Tibial nerve (tissue), 4 donors: ENCODE measurements around the gene OR2V2. TPM values are rescaled to one million over a fixed set of nuclear protein-coding genes. Genes with fewer than 3 reads are reported as not detected.
"Not testable (repeated sequence)": the region's sequence is repeated elsewhere in the genome, so short reads cannot be mapped to it uniquely, and the experiment has no call there.

ENCODE experiments used
- DNase-seq, 2 donors: peaks; one replicate each; pipeline ENCODE4 v3.0.0-alpha.2; 2019; ENCODE audit warnings: low spot score in 2 of 2
- H3K27ac ChIP-seq, 4 donors: fragments of 200-600 bp; sonication (generic) in 3 of 4; one replicate each; pipeline ENCODE4 v1.5.1; 2017 to 2019; ENCODE audit warnings: mild to moderate bottlenecking in 1 of 4
- H3K27me3 ChIP-seq, 2 donors: fragments of 200-600 bp; sonication (generic) in 1 of 2; one replicate each; pipeline versions ENCODE4 v1.5.1 to v1.6.0; 2017 to 2019
- H3K36me3 ChIP-seq, 3 donors: fragments of 200-600 bp; sonication (generic); one replicate each; pipeline ENCODE4 v1.5.1; 2018 to 2019
- H3K4me1 ChIP-seq, 4 donors: fragments of 200-600 bp; sonication (generic) in 3 of 4; one replicate each; pipeline ENCODE4 v1.5.1; 2017 to 2019
- H3K4me3 ChIP-seq, 4 donors: fragments of 200-600 bp; sonication (generic) in 3 of 4; one replicate each; pipeline ENCODE4 v1.5.1; 2017 to 2019; ENCODE audit warnings: mild to moderate bottlenecking in 1 of 4, moderate library complexity in 1 of 4
- H3K9me3 ChIP-seq, 4 donors: fragments of 200-600 bp; sonication (generic) in 3 of 4; one replicate each; pipeline ENCODE4 v1.5.1; 2017 to 2019
- CTCF ChIP-seq, 5 experiments: fragments of 200-600 bp in 3 of 5; fragments of 450-650 bp in 2 of 5; sonication (generic) in 3 of 5; IDR thresholded peaks; one replicate each; pipeline ENCODE4 v1.5.1; 2016 to 2019; ENCODE audit warnings: antibody characterized with exemption in 5 of 5, mild to moderate bottlenecking in 3 of 5, moderate library complexity in 2 of 5
- EP300 ChIP-seq, 2 donors: sonication (generic); formaldehyde crosslinking; IDR thresholded peaks; one replicate each; pipeline ENCODE4 v1.6.1; 2017; ENCODE audit warnings: antibody characterized with exemption in 2 of 2, mild to moderate bottlenecking in 1 of 2
- POLR2A ChIP-seq, 2 donors: fragments of 450-650 bp; IDR thresholded peaks; one replicate each; pipeline ENCODE4 v1.6.1; 2017; ENCODE audit warnings: antibody characterized with exemption in 2 of 2, mild to moderate bottlenecking in 2 of 2, moderate library complexity in 2 of 2
- WGBS, 2 donors: methylation state at CpG; one replicate each; pipeline ENCODE4 v1.1.5; 2018; 5-methylcytosine and 5-hydroxymethylcytosine counted together
- total RNA-seq, 4 donors: library from RNA; depleted of rRNA; stranded (reverse); fragments of >200 nt; gene quantifications; one replicate each; pipeline ENCODE4 v1.1.0, GENCODE V29; 2016

OR2V2 gene
- total RNA-seq, 4 donors from 2014 or later: not detected

GRCh38 chr5:181124526-181124925 lies 22.9 kb upstream of the OR2V2 start:
- TF ChIP-seq EP300 (IDR thresholded peaks at IDR 0.05) (no peak), POLR2A (IDR thresholded peaks at IDR 0.05) (no peak), CTCF (IDR thresholded peaks at IDR 0.05) (no peak)
- Histone ChIP-seq H3K4me3 (no peak overlapping the region), H3K4me1 (no peaks in the 10 kb centered on the region), H3K9me3 (no peaks in the 10 kb centered on the region), H3K27ac (no peak overlapping the region), H3K36me3 (no peaks in the 10 kb centered on the region), H3K27me3 (peaks cover 2 to 14% of the 10 kb centered on the region in 2 donors)
- DNase-seq: no peak
- 82% methylated on average over 3 of the region's 3 CpGs for WGBS, 2 donors

- Histone ChIP-seq H3K27ac (no peak overlapping the region), H3K4me3 (no peak overlapping the region), H3K36me3 (no peaks in the 10 kb centered on the region), H3K27me3 (peaks cover 2 to 10% of the 10 kb centered on the region in 2 donors), H3K4me1 (no peaks in the 10 kb centered on the region), H3K9me3 (no peaks in the 10 kb centered on the region)
- DNase-seq: no peak
- TF ChIP-seq POLR2A (IDR thresholded peaks at IDR 0.05) (no peak), EP300 (IDR thresholded peaks at IDR 0.05) (no peak), CTCF (IDR thresholded peaks at IDR 0.05) (no peak)
- 72 to 74% methylated on average over 18 of the region's 18 CpGs for WGBS, 2 donors
Measured at GRCh38 chr5:181126841-181127240, 20.5 kb upstream of the OR2V2 start.

- peaks cover 2 to 10% of the 10 kb centered on the region in 2 donors for H3K27me3 ChIP-seq
- no peaks in the 10 kb centered on the region for H3K36me3 ChIP-seq
- H3K27ac ChIP-seq: no peak overlapping the region
- H3K9me3 ChIP-seq: no peaks in the 10 kb centered on the region
- H3K4me3 ChIP-seq: no peak overlapping the region
- WGBS, 2 donors: 85 to 91% methylated on average over 10 of the region's 10 CpGs
- no peak for TF ChIP-seq POLR2A (IDR thresholded peaks at IDR 0.05)
- no peak for TF ChIP-seq CTCF (IDR thresholded peaks at IDR 0.05)
- TF ChIP-seq EP300 (IDR thresholded peaks at IDR 0.05): no peak
- no peak for DNase-seq
- H3K4me1 ChIP-seq: no peaks in the 10 kb centered on the region
Measured at GRCh38 chr5:181127456-181127855, 19.9 kb upstream of the OR2V2 start.

GRCh38 chr5:181127907-181128626 lies 19.3 kb upstream of the OR2V2 start:
- Histone ChIP-seq H3K4me1 (no peaks in the 10 kb centered on the region), H3K27ac (no peak overlapping the region), H3K27me3 (peaks cover 2 to 8% of the 10 kb centered on the region in 2 donors), H3K36me3 (no peaks in the 10 kb centered on the region), H3K4me3 (no peak overlapping the region), H3K9me3 (no peaks in the 10 kb centered on the region)
- TF ChIP-seq EP300 (IDR thresholded peaks at IDR 0.05) (no peak), CTCF (IDR thresholded peaks at IDR 0.05) (no peak), POLR2A (IDR thresholded peaks at IDR 0.05) (no peak)
- 67% methylated on average over 15 of the region's 15 CpGs for WGBS, 2 donors
- DNase-seq: no peak

- WGBS, 2 donors: 52 to 55% methylated on average over 7 of the region's 7 CpGs
- no peak for DNase-seq
- Histone ChIP-seq H3K27me3 (peaks cover 2 to 6% of the 10 kb centered on the region in 2 donors), H3K4me1 (no peaks in the 10 kb centered on the region), H3K27ac (no peak overlapping the region), H3K36me3 (no peaks in the 10 kb centered on the region), H3K9me3 (peaks cover 0 to 5% (median 0%) of the 10 kb centered on the region in 4 donors), H3K4me3 (no peak overlapping the region)
- TF ChIP-seq EP300 (IDR thresholded peaks at IDR 0.05) (no peak), CTCF (IDR thresholded peaks at IDR 0.05) (no peak)
Measured at GRCh38 chr5:181129601-181130000, 17.8 kb upstream of the OR2V2 start.

GRCh38 chr5:181130081-181130480 lies 17.3 kb upstream of the OR2V2 start:
- H3K4me1 ChIP-seq, H3K27me3 ChIP-seq, H3K36me3 ChIP-seq, H3K4me3 ChIP-seq, H3K27ac ChIP-seq, H3K9me3 ChIP-seq, DNase-seq: not testable (repeated sequence)
- 63 to 74% methylated on average over 8 to 9 of the region's 9 CpGs for WGBS, 2 donors
